CD14-positive monocyte (primary cell): ENCODE data around the gene CDA. TPM values are rescaled to one million over a fixed set of nuclear protein-coding genes. Genes with fewer than 3 reads are reported as not detected.
A peak's percentile ranks its signal among the peaks of the same experiment; 100 is the strongest.

Experiments used
- DNase-seq, 3 donors: peaks; one replicate each; pipeline ENCODE4 v3.0.0-alpha.2; 2011 to 2022
- H2AFZ ChIP-seq: 2 replicates; pipeline ENCODE4 v1.6.0; 2012; ENCODE audit warnings: mild to moderate bottlenecking, low read depth, low read length, inconsistent platforms; ENCODE audit not compliant: insufficient read depth, poor library complexity, severe bottlenecking
- H3K27ac ChIP-seq, 2 donors: 1 replicate in 1 of 2; 2 replicates in 1 of 2; pipeline ENCODE4 v1.5.1; 2012 to 2013; ENCODE audit warnings: low read length in 2 of 2, control low read depth in 1 of 2, inconsistent platforms in 1 of 2, low read depth in 1 of 2, mild to moderate bottlenecking in 1 of 2
- H3K27me3 ChIP-seq, 2 donors: one replicate each; pipeline versions ENCODE4 v1.6.0 to v1.6.1; 2011 to 2013; ENCODE audit warnings: low read length in 2 of 2; ENCODE audit not compliant: control insufficient read depth in 2 of 2, insufficient read depth in 2 of 2
- H3K36me3 ChIP-seq, 2 donors: replicated peaks in 1 of 2; 1 replicate in 1 of 2; 2 replicates in 1 of 2; pipeline versions ENCODE4 v1.5.1 to v1.6.1; 2012 to 2013; ENCODE audit warnings: low read length in 2 of 2, control low read depth in 1 of 2, inconsistent platforms in 1 of 2, mild to moderate bottlenecking in 1 of 2; ENCODE audit not compliant: insufficient read depth in 2 of 2, control insufficient read depth in 1 of 2
- H3K4me1 ChIP-seq, 2 donors: 1 replicate in 1 of 2; 2 replicates in 1 of 2; pipeline versions ENCODE4 v1.5.1 to v1.6.1; 2012 to 2013; ENCODE audit warnings: low read length in 2 of 2, control low read depth in 1 of 2, inconsistent platforms in 1 of 2, mild to moderate bottlenecking in 1 of 2, moderate library complexity in 1 of 2; ENCODE audit not compliant: insufficient read depth in 2 of 2, control insufficient read depth in 1 of 2
- H3K4me2 ChIP-seq: replicated peaks from 2 replicates; pipeline ENCODE3; 2012; ENCODE audit warnings: low read length, moderate library complexity, mild to moderate bottlenecking; ENCODE audit not compliant: poor library complexity, severe bottlenecking; ENCODE audit errors: extremely low read depth
- H3K4me3 ChIP-seq, 3 experiments: fragments of 200-600 bp in 1 of 3; sonication (generic) in 1 of 3; replicated peaks in 1 of 3; 1 replicate in 2 of 3; 2 replicates in 1 of 3; pipeline ENCODE4 v1.5.1; 2011 to 2013; ENCODE audit warnings: low read length in 3 of 3, mild to moderate bottlenecking in 3 of 3, control low read depth in 2 of 3, low read depth in 2 of 3, inconsistent platforms in 1 of 3, moderate library complexity in 1 of 3
- H3K79me2 ChIP-seq: 2 replicates; pipeline ENCODE4 v1.6.0; 2012; ENCODE audit warnings: mild to moderate bottlenecking, control low read depth, inconsistent platforms, low read length, moderate library complexity; ENCODE audit not compliant: insufficient read depth
- H3K9ac ChIP-seq: 2 replicates; pipeline ENCODE4 v1.6.0; 2017; ENCODE audit warnings: low read length, mild to moderate bottlenecking; ENCODE audit not compliant: insufficient read depth, poor library complexity, severe bottlenecking
- H3K9me3 ChIP-seq, 2 donors: replicated peaks in 1 of 2; 1 replicate in 1 of 2; 2 replicates in 1 of 2; pipeline versions ENCODE4 v1.5.1 to v1.6.1; 2012 to 2013; ENCODE audit warnings: low read length in 2 of 2, control low read depth in 1 of 2; ENCODE audit not compliant: control insufficient read depth in 1 of 2, insufficient read depth in 1 of 2
- H4K20me1 ChIP-seq: 2 replicates; pipeline ENCODE4 v1.6.0; 2012; ENCODE audit warnings: mild to moderate bottlenecking, low read length, control low read depth, moderate library complexity; ENCODE audit not compliant: insufficient read depth
- H3K27ac Mint-ChIP-seq, 7 donors: one replicate each; pipeline ENCODE4 v1.8.0; 2020; ENCODE audit warnings: mild to moderate bottlenecking in 7 of 7, mixed read lengths in 7 of 7, moderate library complexity in 6 of 7, inconsistent platforms in 2 of 7
- H3K27me3 Mint-ChIP-seq, 3 donors: one replicate each; pipeline ENCODE4 v1.8.0; 2021 to 2022; ENCODE audit warnings: low read depth in 3 of 3, mild to moderate bottlenecking in 3 of 3, mixed read lengths in 3 of 3, moderate library complexity in 3 of 3, inconsistent platforms in 1 of 3
- H3K36me3 Mint-ChIP-seq, 2 donors: one replicate each; pipeline ENCODE4 v1.8.0; 2020; ENCODE audit warnings: mixed read lengths in 2 of 2, inconsistent platforms in 1 of 2, mild to moderate bottlenecking in 1 of 2
- H3K4me1 Mint-ChIP-seq: one replicate; pipeline ENCODE4 v1.8.0; 2020; ENCODE audit warnings: mild to moderate bottlenecking, mixed read lengths
- H3K4me3 Mint-ChIP-seq, 2 donors: one replicate each; pipeline ENCODE4 v1.8.0; 2020; ENCODE audit warnings: mild to moderate bottlenecking in 2 of 2, mixed read lengths in 2 of 2, moderate library complexity in 1 of 2
- H3K9me3 Mint-ChIP-seq, 7 donors: one replicate each; pipeline ENCODE4 v1.8.0; 2020 to 2022; ENCODE audit warnings: mixed read lengths in 7 of 7, mild to moderate bottlenecking in 6 of 7, moderate library complexity in 6 of 7, inconsistent platforms in 2 of 7
- WGBS: methylation state at CpG from one replicate; pipeline ENCODE4 v1.1.5; 2013; ENCODE audit warnings: missing lambda C conversion rate; ENCODE audit not compliant: insufficient coverage; 5-methylcytosine and 5-hydroxymethylcytosine counted together
- intact Hi-C, 2 donors: fragments of 100-400 bp; cut with micrococcal nuclease; formaldehyde crosslinking; loops; one replicate each; pipeline versions ENCODE4 v1.15.0 to v1.15.1; 2023
- polyA plus RNA-seq, 3 donors: library from polyadenylated mRNA; depleted of rRNA in 1 of 3; unstranded in 2 of 3; stranded (reverse) in 1 of 3; fragments of 300-500 nt in 2 of 3; fragments of >200 nt in 1 of 3; fragmentation: Illumina TruSeq in 2 of 3; gene quantifications; 1 replicate in 2 of 3; 2 replicates in 1 of 3; pipeline ENCODE4 v1.2.3, GENCODE V29; 2012 to 2021
- TF ChIP-seq, protein P1 (sequence below): fragments of 200-600 bp; IDR thresholded peaks from one replicate; pipeline ENCODE4 v1.8.0; 2022; ENCODE audit warnings: antibody characterized with exemption, mild to moderate bottlenecking

Gene CDA
- polyA plus RNA-seq, 3 donors: 113 to 348 (median 217) TPM

DNA sequence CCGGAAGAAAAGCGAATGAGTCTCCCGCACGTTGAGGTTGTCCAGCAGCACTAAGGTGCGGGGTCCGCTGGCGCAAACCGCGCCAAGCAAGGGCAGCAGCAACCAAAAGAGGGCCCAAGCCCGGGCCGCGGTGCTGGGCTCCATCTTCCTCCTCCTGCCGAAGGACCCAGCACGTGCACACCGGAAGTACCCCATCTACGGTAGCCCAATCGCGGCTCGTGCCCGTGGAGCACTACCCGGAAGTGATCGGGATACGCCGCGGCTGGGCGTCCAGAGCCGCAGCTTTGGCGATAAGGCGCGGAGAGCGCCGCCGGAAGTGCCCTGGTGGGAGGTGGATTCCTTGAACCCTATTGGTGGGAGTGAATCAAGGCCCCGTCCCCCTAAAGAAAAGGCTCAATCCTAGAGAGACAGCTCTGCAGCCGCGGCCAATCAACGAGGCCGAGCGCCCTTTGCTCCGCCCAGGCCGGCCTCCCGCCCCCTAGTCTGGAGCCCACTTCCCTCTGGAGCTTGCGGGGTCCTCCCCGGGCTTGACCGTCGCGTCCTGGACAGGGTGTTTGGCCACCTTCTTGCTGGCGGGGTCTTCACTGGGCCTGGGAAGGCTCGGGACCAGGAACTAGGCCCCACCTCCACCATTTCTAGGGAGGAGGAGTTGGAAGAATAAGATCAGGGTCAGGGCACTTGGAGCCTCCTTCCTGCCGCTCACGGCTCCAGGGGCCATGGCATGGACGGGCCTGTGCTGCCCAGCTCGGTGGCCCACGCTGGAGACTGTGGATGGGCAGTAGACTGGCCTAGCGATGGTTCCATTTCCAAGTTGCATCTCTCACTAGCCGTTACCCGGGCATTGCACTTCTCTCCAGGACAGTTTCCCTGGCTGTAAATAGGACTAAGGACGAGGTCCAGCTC, 72.6 kb downstream of the CDA start, which contains the start of gene DDOST:
TSS of gene DDOST (minus strand) at position 163 of the 903 bp plus-strand sequence. CDS start at position 144, 19 bp downstream.
- Histone ChIP-seq H3K4me1 (peaks cover 20 to 24% of the 10 kb centered on the region in 2 donors), H3K79me2 (peaks cover 49% of the 10 kb centered on the region)
- intact Hi-C loops: loop anchor here in 1 of 2 donors (2.0 kb wide), 1 partner anchor 27 kb away; no protein-coding TSS in a partner anchor

DNA sequence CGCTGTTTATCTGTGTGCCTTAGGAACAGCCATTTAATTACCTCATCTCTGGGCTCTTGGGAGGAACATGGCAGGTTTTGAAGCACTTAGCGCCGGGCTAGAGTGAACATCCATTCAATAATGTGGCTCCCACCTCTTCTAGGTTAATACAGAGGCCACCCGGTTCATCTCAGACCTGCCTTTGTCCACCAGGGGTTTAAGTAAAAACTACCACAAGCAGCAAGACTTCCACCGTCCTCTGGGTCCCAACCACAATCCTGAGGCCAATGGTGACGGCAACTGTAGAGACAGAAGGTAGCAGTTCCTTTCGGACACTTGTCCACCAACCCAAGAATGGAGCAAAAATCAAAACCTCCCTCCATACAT, 73.2 kb downstream of the CDA start:
- no peaks in the 10 kb centered on the region for H3K9me3 ChIP-seq
- peaks cover 18 to 27% of the 10 kb centered on the region in 2 donors for H3K36me3 Mint-ChIP-seq
- peak overlapping the region; percentile 100 for H2AFZ ChIP-seq
- intact Hi-C loops: no loop called here
- peaks cover 43% of the 10 kb centered on the region for H3K79me2 ChIP-seq
- peak overlapping the region; percentile 96 for H3K4me3 Mint-ChIP-seq
- peaks cover 0 to 3% (median 0%) of the 10 kb centered on the region in 7 donors for H3K9me3 Mint-ChIP-seq
- peaks cover 31% of the 10 kb centered on the region for H3K4me1 Mint-ChIP-seq
- no peaks in the 10 kb centered on the region for H3K27me3 ChIP-seq
- DNase-seq: no peak
- H3K27me3 Mint-ChIP-seq: peaks cover 0 to under 1% (median 0%) of the 10 kb centered on the region in 3 donors
- 65% methylated on average over 6 of the region's 7 CpGs for WGBS
- TF ChIP-seq, protein P1, sequence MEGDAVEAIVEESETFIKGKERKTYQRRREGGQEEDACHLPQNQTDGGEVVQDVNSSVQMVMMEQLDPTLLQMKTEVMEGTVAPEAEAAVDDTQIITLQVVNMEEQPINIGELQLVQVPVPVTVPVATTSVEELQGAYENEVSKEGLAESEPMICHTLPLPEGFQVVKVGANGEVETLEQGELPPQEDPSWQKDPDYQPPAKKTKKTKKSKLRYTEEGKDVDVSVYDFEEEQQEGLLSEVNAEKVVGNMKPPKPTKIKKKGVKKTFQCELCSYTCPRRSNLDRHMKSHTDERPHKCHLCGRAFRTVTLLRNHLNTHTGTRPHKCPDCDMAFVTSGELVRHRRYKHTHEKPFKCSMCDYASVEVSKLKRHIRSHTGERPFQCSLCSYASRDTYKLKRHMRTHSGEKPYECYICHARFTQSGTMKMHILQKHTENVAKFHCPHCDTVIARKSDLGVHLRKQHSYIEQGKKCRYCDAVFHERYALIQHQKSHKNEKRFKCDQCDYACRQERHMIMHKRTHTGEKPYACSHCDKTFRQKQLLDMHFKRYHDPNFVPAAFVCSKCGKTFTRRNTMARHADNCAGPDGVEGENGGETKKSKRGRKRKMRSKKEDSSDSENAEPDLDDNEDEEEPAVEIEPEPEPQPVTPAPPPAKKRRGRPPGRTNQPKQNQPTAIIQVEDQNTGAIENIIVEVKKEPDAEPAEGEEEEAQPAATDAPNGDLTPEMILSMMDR: no peak
- peaks cover 20 to 24% of the 10 kb centered on the region in 2 donors for H3K4me1 ChIP-seq
- H4K20me1 ChIP-seq: peaks cover 24% of the 10 kb centered on the region
- peak overlapping the region; percentile 67 to 99 (median 96) for H3K4me3 ChIP-seq
- peak overlapping the region in 5 of 7 donors; percentile 89 to 95 (median 94) for H3K27ac Mint-ChIP-seq
- H3K9ac ChIP-seq: peak overlapping the region; percentile 95
- H3K36me3 ChIP-seq: peaks cover 10 to 26% of the 10 kb centered on the region in 2 donors
- H3K27ac ChIP-seq: peak overlapping the region; percentile 34 to 94
- H3K4me2 ChIP-seq: peak overlapping the region; percentile 91

More for the DNA sequence above, 72.6 kb downstream of the CDA start, which contains the start of gene DDOST:
- no peaks in the 10 kb centered on the region for H3K27me3 ChIP-seq
- no peaks in the 10 kb centered on the region for H3K27me3 Mint-ChIP-seq
- H3K36me3 Mint-ChIP-seq: peaks cover 24 to 33% of the 10 kb centered on the region in 2 donors
- H3K27ac ChIP-seq: peak within 1 kb of the TSS; percentile 58 to 94
- peaks cover 30% of the 10 kb centered on the region for H4K20me1 ChIP-seq
- H3K9me3 ChIP-seq: no peaks in the 10 kb centered on the region
- peaks cover 31% of the 10 kb centered on the region for H3K4me1 Mint-ChIP-seq
- peaks cover 0 to 2% (median 0%) of the 10 kb centered on the region in 7 donors for H3K9me3 Mint-ChIP-seq
- H2AFZ ChIP-seq: peak within 1 kb of the TSS; percentile 100
- peaks cover 17 to 33% of the 10 kb centered on the region in 2 donors for H3K36me3 ChIP-seq
- DNase-seq: peak; percentile 94 to 98 (median 96)
- 2% methylated on average over 43 of the region's 58 CpGs for WGBS
- peak within 1 kb of the TSS; percentile 95 for H3K9ac ChIP-seq
- peak within 1 kb of the TSS; percentile 91 for H3K4me2 ChIP-seq
- peak within 1 kb of the TSS; percentile 96 for H3K4me3 Mint-ChIP-seq
- H3K4me3 ChIP-seq: peak within 1 kb of the TSS; percentile 67 to 99 (median 96)
- TF ChIP-seq, protein P1: peak; percentile 16
- peak within 1 kb of the TSS; percentile 89 to 96 (median 94) for H3K27ac Mint-ChIP-seq
